RWPE2 (cell line): Measurements from ENCODE around the gene NDST1.

Source experiments
- ATAC-seq: fragments of 200-7000 bp; cut with Tn5 transposase; 3 replicates; pipeline ENCODE4 v1.9.1; 2021; ENCODE audit warnings: low read depth
- DNase-seq: peaks from one replicate; pipeline ENCODE4 v3.0.0-alpha.2; 2020; ENCODE audit warnings: low spot score
- H3K27ac ChIP-seq: fragments of 450-650 bp; 2 replicates; pipeline ENCODE4 v1.5.1; 2017; ENCODE audit warnings: mild to moderate bottlenecking; ENCODE audit not compliant: poor library complexity, severe bottlenecking
- H3K27me3 ChIP-seq: fragments of 250-450 bp; sonication (Bioruptor Pico); 2 replicates; pipeline ENCODE4 v1.5.1; 2021; ENCODE audit warnings: mild to moderate bottlenecking, moderate library complexity; ENCODE audit not compliant: insufficient read depth, poor library complexity, severe bottlenecking
- H3K36me3 ChIP-seq: fragments of 250-450 bp; sonication (Bioruptor Pico); 2 replicates; pipeline ENCODE4 v1.5.1; 2020; ENCODE audit warnings: low read depth, mild to moderate bottlenecking, moderate library complexity
- H3K4me1 ChIP-seq: fragments of 250-450 bp; sonication (Bioruptor Pico); 2 replicates; pipeline ENCODE4 v1.5.1; 2021; ENCODE audit warnings: mild to moderate bottlenecking, moderate library complexity; ENCODE audit not compliant: insufficient read depth, poor library complexity, severe bottlenecking
- H3K4me3 ChIP-seq: fragments of 250-450 bp; sonication (Bioruptor Pico); 2 replicates; pipeline ENCODE4 v1.5.1; 2021; ENCODE audit warnings: mild to moderate bottlenecking, moderate library complexity; ENCODE audit not compliant: severe bottlenecking
- H3K9me3 ChIP-seq: fragments of 250-450 bp; sonication (Bioruptor Pico); 2 replicates; pipeline ENCODE4 v1.5.1; 2021; ENCODE audit warnings: mild to moderate bottlenecking, moderate library complexity; ENCODE audit not compliant: severe bottlenecking
- CTCF ChIP-seq: fragments of 450-650 bp; IDR thresholded peaks from one replicate; pipeline ENCODE4 v1.5.1; 2017; ENCODE audit warnings: mild to moderate bottlenecking, moderate library complexity; ENCODE audit not compliant: poor library complexity, severe bottlenecking

Gene NDST1

GRCh38 chr5:150542933-150543445 lies 35.1 kb downstream of the NDST1 start:
- Histone ChIP-seq H3K36me3 (peaks cover 74% of the 10 kb centered on the region), H3K4me3 (no peak overlapping the region), H3K27ac (no peak overlapping the region), H3K27me3 (no peaks in the 10 kb centered on the region), H3K9me3 (no peaks in the 10 kb centered on the region), H3K4me1 (peaks cover 8% of the 10 kb centered on the region)
- ATAC-seq (no peak), DNase-seq (no peak)
- TF ChIP-seq CTCF, result no peak

- DNase-seq (no peak), ATAC-seq (peak; percentile 71)
- peaks cover 8% of the 10 kb centered on the region for H3K4me1 ChIP-seq
- TF ChIP-seq CTCF, result peak; percentile 91
- no peak overlapping the region for H3K27ac ChIP-seq
- H3K9me3 ChIP-seq, result no peaks in the 10 kb centered on the region
- peaks cover 82% of the 10 kb centered on the region for H3K36me3 ChIP-seq
- no peak overlapping the region for H3K4me3 ChIP-seq
- no peaks in the 10 kb centered on the region for H3K27me3 ChIP-seq
Observed at GRCh38 chr5:150544611-150545219, 36.8 kb downstream of the NDST1 start.

- no peak overlapping the region for H3K4me3 ChIP-seq
- H3K27ac ChIP-seq, result no peak overlapping the region
- no peak for DNase-seq
- no peak for TF ChIP-seq CTCF
- no peak for ATAC-seq
- peaks cover 8% of the 10 kb centered on the region for H3K4me1 ChIP-seq
- no peaks in the 10 kb centered on the region for H3K9me3 ChIP-seq
- H3K27me3 ChIP-seq, result no peaks in the 10 kb centered on the region
- peaks cover 81% of the 10 kb centered on the region for H3K36me3 ChIP-seq
Observed at GRCh38 chr5:150545246-150545645, 37.3 kb downstream of the NDST1 start.

- Histone ChIP-seq H3K27me3 (no peaks in the 10 kb centered on the region), H3K4me3 (no peak overlapping the region), H3K9me3 (no peaks in the 10 kb centered on the region), H3K27ac (no peak overlapping the region), H3K36me3 (peaks cover 84% of the 10 kb centered on the region), H3K4me1 (no peaks in the 10 kb centered on the region)
- TF ChIP-seq CTCF, result no peak
- no peak for ATAC-seq
- no peak for DNase-seq
Observed at GRCh38 chr5:150548123-150548522, 40.2 kb downstream of the NDST1 start.

- ATAC-seq, result no peak
- H3K27me3 ChIP-seq, result no peaks in the 10 kb centered on the region
Observed at GRCh38 chr5:150549735-150550134, 41.8 kb downstream of the NDST1 start.

More at GRCh38 chr5:150549735-150550134, 41.8 kb downstream of the NDST1 start:
- no peak for DNase-seq
- Histone ChIP-seq H3K4me1 (no peaks in the 10 kb centered on the region), H3K27ac (no peak overlapping the region), H3K9me3 (no peaks in the 10 kb centered on the region), H3K36me3 (peaks cover 88% of the 10 kb centered on the region), H3K4me3 (no peak overlapping the region)
- TF ChIP-seq CTCF, result no peak
